GM10266 (cell line): ENCODE measurements around the gene PANX3.
A peak's percentile ranks its signal among the peaks of the same experiment; 100 is the strongest.

Experiments
- DNase-seq: peaks from one replicate; pipeline ENCODE4 v3.0.0; 2012; ENCODE audit errors: extremely low spot score
- TF ChIP-seq, protein P1 (sequence below): IDR thresholded peaks from 2 replicates; pipeline ENCODE4 v1.5.1; 2012; ENCODE audit warnings: mild to moderate bottlenecking, low read depth; ENCODE audit not compliant: control insufficient read depth, insufficient read depth; ENCODE audit errors: missing control alignments

Gene PANX3

DNA sequence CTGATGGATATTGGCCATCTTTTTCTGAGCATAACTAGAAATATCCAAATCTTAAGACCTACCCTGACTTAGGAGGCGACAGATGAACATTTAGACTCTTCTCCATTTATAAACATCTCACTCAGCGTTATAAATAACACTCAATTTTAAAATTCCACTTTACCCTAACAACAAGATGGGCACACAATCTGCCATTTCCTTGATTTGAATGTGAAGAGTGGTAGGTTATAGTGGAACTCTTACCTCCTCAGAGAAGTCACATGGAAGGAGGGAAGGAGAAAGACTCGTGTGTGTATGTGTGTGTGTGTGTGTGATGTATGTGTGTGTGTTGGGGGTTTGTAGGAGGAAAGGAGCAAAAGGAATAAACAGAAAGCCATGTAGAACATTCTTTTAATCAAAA is 47.3 kb downstream of the PANX3 start:
- DNase-seq: no peak
- TF ChIP-seq, protein P1, sequence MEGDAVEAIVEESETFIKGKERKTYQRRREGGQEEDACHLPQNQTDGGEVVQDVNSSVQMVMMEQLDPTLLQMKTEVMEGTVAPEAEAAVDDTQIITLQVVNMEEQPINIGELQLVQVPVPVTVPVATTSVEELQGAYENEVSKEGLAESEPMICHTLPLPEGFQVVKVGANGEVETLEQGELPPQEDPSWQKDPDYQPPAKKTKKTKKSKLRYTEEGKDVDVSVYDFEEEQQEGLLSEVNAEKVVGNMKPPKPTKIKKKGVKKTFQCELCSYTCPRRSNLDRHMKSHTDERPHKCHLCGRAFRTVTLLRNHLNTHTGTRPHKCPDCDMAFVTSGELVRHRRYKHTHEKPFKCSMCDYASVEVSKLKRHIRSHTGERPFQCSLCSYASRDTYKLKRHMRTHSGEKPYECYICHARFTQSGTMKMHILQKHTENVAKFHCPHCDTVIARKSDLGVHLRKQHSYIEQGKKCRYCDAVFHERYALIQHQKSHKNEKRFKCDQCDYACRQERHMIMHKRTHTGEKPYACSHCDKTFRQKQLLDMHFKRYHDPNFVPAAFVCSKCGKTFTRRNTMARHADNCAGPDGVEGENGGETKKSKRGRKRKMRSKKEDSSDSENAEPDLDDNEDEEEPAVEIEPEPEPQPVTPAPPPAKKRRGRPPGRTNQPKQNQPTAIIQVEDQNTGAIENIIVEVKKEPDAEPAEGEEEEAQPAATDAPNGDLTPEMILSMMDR: no peak

DNA sequence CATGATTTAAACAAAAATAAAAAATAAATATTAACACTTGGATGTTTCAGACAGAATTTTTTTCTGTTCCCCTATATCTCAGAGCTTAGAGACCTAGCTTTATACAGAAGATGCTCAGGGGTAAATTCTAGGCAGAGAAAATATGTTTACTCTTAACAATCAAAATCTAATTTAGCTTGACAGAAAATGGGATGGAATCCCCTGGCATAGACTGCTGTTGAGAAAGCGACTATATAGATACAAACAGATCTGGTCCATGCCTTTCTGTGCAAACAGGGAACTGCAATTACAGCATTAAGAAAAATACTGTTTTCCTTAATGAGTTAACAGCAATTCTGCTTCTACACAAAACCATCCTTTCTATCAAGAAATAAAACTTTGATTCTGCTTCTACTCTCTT is 47.8 kb downstream of the PANX3 start:
- DNase-seq: no peak
- TF ChIP-seq, protein P1: no peak

DNA sequence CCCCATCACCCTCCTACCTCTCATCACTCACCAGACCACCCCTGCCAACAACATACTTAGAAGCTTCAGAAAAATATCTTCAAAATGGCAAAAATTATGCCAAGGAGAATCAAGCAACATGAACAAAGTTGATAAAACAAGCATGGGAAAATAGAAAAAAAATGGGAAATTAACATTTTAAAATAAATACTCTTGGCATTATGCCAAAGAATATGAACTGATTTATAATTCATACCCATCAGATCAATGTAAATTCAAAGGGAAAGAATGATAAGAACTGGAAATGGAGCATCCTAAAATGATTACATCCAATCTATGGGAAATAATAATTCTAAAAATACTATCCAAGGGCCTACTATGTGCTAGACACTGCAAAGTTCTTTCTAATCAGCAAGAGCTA is 50.3 kb downstream of the PANX3 start:
- no peak for DNase-seq
- TF ChIP-seq, protein P1: no peak

DNA sequence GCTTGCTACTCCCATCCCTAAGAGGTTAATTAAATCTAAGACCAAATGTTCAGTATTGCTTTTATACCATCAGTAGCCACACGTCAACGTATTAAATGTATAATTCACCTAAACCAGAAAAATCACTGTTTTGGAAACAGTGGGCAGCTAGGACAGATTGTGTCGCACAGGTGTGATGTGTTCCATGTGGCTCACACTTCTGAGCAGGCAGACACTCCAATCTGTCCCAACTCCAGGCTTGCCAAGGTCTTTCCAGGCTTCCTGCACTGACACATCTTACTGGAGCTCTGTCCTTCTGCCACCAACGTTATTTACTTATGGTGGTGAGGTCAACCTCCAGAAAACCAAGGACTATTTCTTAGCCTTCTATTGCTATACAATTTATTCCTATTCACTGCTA is 50.9 kb downstream of the PANX3 start:
- DNase-seq: no peak
- TF ChIP-seq, protein P1: no peak

DNA sequence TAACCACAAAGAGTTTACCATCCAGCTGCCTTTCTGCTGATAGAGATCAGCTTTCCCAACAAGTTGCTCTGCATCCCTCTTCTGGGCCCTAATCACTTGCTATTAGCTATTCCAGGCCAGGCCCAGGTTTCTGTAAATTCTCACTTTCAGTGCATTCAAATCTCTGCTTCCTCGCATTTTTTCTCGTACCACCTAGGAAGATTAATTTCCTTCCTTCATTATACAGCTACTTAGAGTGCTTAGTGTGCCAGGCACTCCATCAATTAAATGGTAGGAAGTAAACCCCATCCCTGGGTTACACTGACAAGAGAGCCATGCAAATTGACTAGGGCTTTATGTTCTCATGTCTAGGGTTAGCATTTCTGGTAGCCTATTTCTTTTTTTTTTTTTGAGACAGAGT is 52.6 kb downstream of the PANX3 start:
- TF ChIP-seq, protein P1: no peak
- DNase-seq: no peak

DNA sequence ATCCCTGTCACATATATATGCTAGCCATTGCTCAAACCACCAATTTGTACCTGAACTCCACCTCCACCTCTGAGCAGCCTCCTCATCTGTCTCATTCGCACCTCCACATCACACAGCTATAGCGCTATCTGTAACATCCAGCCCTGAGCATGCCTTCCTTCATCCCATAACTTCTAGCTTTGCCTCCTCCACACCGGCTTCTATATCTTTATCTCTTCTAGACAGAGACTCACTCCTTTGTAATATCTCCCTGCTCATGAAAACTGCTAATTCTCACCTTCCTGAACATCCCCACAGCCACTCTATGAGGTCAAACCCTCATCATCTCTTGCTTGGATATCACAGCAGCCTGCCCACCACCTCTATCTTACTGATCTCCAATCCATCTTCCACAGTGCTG is 56.4 kb downstream of the PANX3 start:
- TF ChIP-seq, protein P1: no peak
- no peak for DNase-seq

DNA sequence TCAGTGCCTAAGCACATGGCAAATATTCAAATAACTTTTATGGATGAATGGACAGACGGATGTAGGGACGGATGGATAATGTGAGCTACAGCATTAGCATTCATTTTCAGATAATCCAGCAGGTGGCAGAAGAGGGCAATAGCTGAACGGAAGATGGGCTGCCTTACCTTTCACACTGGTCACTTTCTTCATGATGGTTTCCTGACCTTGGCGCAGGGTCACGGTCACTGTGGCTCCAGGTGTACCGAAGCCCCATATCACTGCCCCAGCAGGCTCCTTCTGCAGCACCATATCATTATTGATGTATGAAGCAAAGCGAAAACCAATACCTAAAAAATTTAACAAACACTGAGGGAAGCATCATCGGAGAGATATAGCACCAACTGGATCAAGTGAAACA is 58.0 kb downstream of the PANX3 start:
- TF ChIP-seq, protein P1: peak; percentile 82
- peak; percentile 68 for DNase-seq
